Measurements from ENCODE around the gene EPHA4.

The EPHA4 gene

GRCh38 chr2:221502270-221503010 lies 69.7 kb downstream of the EPHA4 start:
- no peak for DNase-seq

GRCh38 chr2:221501883-221502269 lies 70.2 kb downstream of the EPHA4 start:
- no peak for DNase-seq

- no peak for DNase-seq
Measured at GRCh38 chr2:221501210-221501882, 70.8 kb downstream of the EPHA4 start.

- no peak for DNase-seq
Measured at GRCh38 chr2:221500501-221501209, 71.4 kb downstream of the EPHA4 start.

GRCh38 chr2:221495731-221496130 lies 76.4 kb downstream of the EPHA4 start:
- no peak for DNase-seq

- no peak for DNase-seq
Measured at GRCh38 chr2:221494556-221494955, 77.5 kb downstream of the EPHA4 start.

- no peak for DNase-seq
Measured at GRCh38 chr2:221493391-221493790, 78.7 kb downstream of the EPHA4 start.

- no peak for DNase-seq
Measured at GRCh38 chr2:221492636-221493035, 79.5 kb downstream of the EPHA4 start.

- DNase-seq, result no peak
Measured at GRCh38 chr2:221490506-221491060, 81.5 kb downstream of the EPHA4 start.

GRCh38 chr2:221488136-221488807 lies 83.8 kb downstream of the EPHA4 start:
- DNase-seq, result no peak

- no peak for DNase-seq
Measured at GRCh38 chr2:221486106-221486505, 86.0 kb downstream of the EPHA4 start.

GRCh38 chr2:221485503-221485870 lies 86.6 kb downstream of the EPHA4 start:
- no peak for DNase-seq

GRCh38 chr2:221484761-221485502 lies 87.2 kb downstream of the EPHA4 start:
- DNase-seq, result no peak

GRCh38 chr2:221482666-221483455 lies 89.2 kb downstream of the EPHA4 start:
- DNase-seq, result no peak

GRCh38 chr2:221480821-221481220 lies 91.3 kb downstream of the EPHA4 start:
- no peak for DNase-seq

- no peak for DNase-seq
Measured at GRCh38 chr2:221480163-221480562, 91.9 kb downstream of the EPHA4 start.

- DNase-seq, result no peak
Measured at GRCh38 chr2:221478485-221478863, 93.6 kb downstream of the EPHA4 start.

- DNase-seq, result no peak
Measured at GRCh38 chr2:221477714-221478484, 94.2 kb downstream of the EPHA4 start.

GRCh38 chr2:221476195-221476594 lies 95.9 kb downstream of the EPHA4 start:
- no peak for DNase-seq

GRCh38 chr2:221473451-221473850 lies 98.7 kb downstream of the EPHA4 start:
- no peak for DNase-seq

- DNase-seq, result no peak
Measured at GRCh38 chr2:221468317-221468716, 103.8 kb downstream of the EPHA4 start.

Measured in T-helper 1 cell (primary cell).